ENCODE results near the gene NTN1. TPM values are rescaled to one million over a fixed set of nuclear protein-coding genes. Genes with fewer than 3 reads are reported as not detected.

The NTN1 gene
- total and polyA plus RNA-seq, 2 of the 13 experiments (the other 11 are each of a cell fraction or from before 2014, with no cell fraction given): 0.04 to 0.05 TPM

- no peak for FAIRE-seq
- no peaks in the 10 kb centered on the region for H3K79me2 ChIP-seq (ENCODE audit: insufficient read depth, low read length)
- ChIA-PET CTCF (ENCODE audit: low intra/inter-chr PET ratio, low total read pairs) (no interaction called here), POLR2A (no interaction called here)
- no peak overlapping the region for H3K9ac ChIP-seq (ENCODE audit: insufficient read depth, low read depth, low read length)
- no peak overlapping the region for H3K27ac ChIP-seq (ENCODE audit: extremely low read length, insufficient read depth, low read length)
- H3K36me3 ChIP-seq (replicated peaks in 1 of 2; ENCODE audit: control insufficient read depth in 1 of 2, insufficient read depth in 2 of 2, low read length in 2 of 2): no peaks in the 10 kb centered on the region
- H3K4me3 ChIP-seq (replicated peaks in 1 of 3; ENCODE audit: insufficient read depth in 1 of 3, low read depth in 2 of 3, low read length in 3 of 3): no peak overlapping the region
- BruUV-seq (replicated peaks): no TSS peak
- no peak overlapping the region for H2AFZ ChIP-seq (ENCODE audit: low read length)
- peaks cover 43% of the 10 kb centered on the region for H3K4me1 ChIP-seq (ENCODE audit: insufficient read depth, low read length)
- intact Hi-C loops (cut with micrococcal nuclease; ENCODE audit: unreplicated experiment): no loop called here
- in situ Hi-C loops (cut with HindIII; ENCODE audit: extremely low pct_ligation_motif_present, low pct_unique_long_range_greater_than_20kb): no loop called here
- no peaks in the 10 kb centered on the region for H3K27me3 ChIP-seq (ENCODE audit: control insufficient read depth in 1 of 2, insufficient read depth in 2 of 2, low read length in 2 of 2)
- 57% methylated on average over 6 of the region's 6 CpGs for WGBS (ENCODE audit: low lambda C conversion rate)
- TF ChIP-seq SMARCC2 (IDR thresholded peaks at IDR 0.05) (no peak), MIXL1 (CRISPR knock-in tag; IDR thresholded peaks at IDR 0.05) (no peak), MXI1 (IDR thresholded peaks at IDR 0.05; ENCODE audit: borderline replicate concordance, low read depth, low read length) (no peak), ZNF318 (CRISPR knock-in tag; IDR thresholded peaks at IDR 0.05) (no peak), ZUFSP (CRISPR knock-in tag; IDR thresholded peaks at IDR 0.05; ENCODE audit: borderline replicate concordance) (no peak), MXD3 (CRISPR knock-in tag; IDR thresholded peaks at IDR 0.05) (no peak)
- no peak for DNase-seq (ENCODE audit: low spot score)
- no peaks in the 10 kb centered on the region for H3K9me3 ChIP-seq (ENCODE audit: low read length)
- no peak for ATAC-seq
- no peak overlapping the region for H3K4me2 ChIP-seq (ENCODE audit: low read depth, low read length)
- H4K20me1 ChIP-seq (ENCODE audit: insufficient read depth, low read length): no peaks in the 10 kb centered on the region
These were observed 235.0 kb downstream of the NTN1 start for GRCh38 chr17:9256361-9256750.

Data from HepG2 (cell line).